ENCODE data around the gene CFAP69. TPM values are rescaled to one million over a fixed set of nuclear protein-coding genes. Genes with fewer than 3 reads are reported as not detected.

Gene CFAP69
- total RNA-seq, 1 experiment from 2014 or later = 3.4 TPM

DNA sequence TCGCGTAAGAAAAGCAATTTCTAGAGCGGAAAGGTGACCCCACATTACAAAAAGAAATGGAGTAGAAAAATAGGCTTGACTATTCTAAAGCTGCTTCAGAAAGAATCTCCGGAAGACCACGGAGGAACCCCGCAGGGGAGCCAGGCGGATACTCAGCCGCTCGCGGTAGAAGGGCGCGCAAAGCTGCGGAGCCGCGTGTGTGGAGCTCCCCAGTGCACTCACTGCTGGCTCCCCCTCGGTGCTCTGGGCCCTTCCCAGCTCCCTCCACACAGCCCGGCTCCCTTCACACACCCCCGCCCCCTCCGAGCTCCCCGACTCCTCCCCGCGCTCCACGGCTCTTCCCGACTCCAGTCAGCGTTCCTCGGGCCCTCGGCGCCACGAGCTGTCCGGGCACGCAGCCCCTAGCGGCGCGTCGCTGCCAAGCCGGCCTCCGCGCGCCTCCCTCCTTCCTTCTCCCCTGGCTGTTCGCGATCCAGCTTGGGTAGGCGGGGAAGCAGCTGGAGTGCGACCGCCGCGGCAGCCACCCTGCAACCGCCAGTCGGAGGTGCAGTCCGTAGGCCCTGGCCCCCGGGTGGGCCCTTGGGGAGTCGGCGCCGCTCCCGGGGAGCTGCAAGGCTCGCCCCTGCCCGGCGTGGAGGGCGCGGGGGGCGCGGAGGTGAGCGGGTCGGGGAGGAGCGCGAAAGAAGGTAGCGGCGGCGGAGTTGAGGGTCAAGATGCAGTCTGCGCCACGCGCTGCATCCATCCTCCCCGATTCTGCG lies 33.4 kb upstream of the CFAP69 start, which contains the start of gene STEAP2 (continued):
- TF ChIP-seq, protein P1, sequence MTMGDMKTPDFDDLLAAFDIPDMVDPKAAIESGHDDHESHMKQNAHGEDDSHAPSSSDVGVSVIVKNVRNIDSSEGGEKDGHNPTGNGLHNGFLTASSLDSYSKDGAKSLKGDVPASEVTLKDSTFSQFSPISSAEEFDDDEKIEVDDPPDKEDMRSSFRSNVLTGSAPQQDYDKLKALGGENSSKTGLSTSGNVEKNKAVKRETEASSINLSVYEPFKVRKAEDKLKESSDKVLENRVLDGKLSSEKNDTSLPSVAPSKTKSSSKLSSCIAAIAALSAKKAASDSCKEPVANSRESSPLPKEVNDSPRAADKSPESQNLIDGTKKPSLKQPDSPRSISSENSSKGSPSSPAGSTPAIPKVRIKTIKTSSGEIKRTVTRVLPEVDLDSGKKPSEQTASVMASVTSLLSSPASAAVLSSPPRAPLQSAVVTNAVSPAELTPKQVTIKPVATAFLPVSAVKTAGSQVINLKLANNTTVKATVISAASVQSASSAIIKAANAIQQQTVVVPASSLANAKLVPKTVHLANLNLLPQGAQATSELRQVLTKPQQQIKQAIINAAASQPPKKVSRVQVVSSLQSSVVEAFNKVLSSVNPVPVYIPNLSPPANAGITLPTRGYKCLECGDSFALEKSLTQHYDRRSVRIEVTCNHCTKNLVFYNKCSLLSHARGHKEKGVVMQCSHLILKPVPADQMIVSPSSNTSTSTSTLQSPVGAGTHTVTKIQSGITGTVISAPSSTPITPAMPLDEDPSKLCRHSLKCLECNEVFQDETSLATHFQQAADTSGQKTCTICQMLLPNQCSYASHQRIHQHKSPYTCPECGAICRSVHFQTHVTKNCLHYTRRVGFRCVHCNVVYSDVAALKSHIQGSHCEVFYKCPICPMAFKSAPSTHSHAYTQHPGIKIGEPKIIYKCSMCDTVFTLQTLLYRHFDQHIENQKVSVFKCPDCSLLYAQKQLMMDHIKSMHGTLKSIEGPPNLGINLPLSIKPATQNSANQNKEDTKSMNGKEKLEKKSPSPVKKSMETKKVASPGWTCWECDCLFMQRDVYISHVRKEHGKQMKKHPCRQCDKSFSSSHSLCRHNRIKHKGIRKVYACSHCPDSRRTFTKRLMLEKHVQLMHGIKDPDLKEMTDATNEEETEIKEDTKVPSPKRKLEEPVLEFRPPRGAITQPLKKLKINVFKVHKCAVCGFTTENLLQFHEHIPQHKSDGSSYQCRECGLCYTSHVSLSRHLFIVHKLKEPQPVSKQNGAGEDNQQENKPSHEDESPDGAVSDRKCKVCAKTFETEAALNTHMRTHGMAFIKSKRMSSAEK (CRISPR knock-in tag; IDR thresholded peaks at IDR 0.05; ENCODE audit: borderline replicate concordance) = no peak
- TF ChIP-seq ETV6 (CRISPR knock-in tag; IDR thresholded peaks at IDR 0.05) (peak; percentile 78), ATF1 (CRISPR knock-in tag; IDR thresholded peaks at IDR 0.05) (0 out of 2 replicates have a peak, but pooled peaks have one; percentile 26), TP53 (CRISPR knock-in tag; IDR thresholded peaks at IDR 0.05) (peak; percentile 78; the same call in 1 of the 2 replicates), JAZF1 (CRISPR knock-in tag; IDR thresholded peaks at IDR 0.05) (no peak), ZNF423 (CRISPR knock-in tag; IDR thresholded peaks at IDR 0.05) (peak; percentile 74), SMAD4 (CRISPR knock-in tag; IDR thresholded peaks at IDR 0.05) (0 out of 2 replicates have a peak, but pooled peaks have one; percentile 45), EMX1 (CRISPR knock-in tag; IDR thresholded peaks at IDR 0.05) (no peak), GTF2I (CRISPR knock-in tag; conservative IDR thresholded peaks at IDR 0.05) (no peak), HMGA2 (CRISPR knock-in tag; IDR thresholded peaks at IDR 0.05) (no peak), RORB (CRISPR knock-in tag; IDR thresholded peaks at IDR 0.05) (no peak), ZBTB21 (CRISPR knock-in tag; IDR thresholded peaks at IDR 0.05; ENCODE audit: borderline replicate concordance) (peak; percentile 75; the same call in 1 of the 2 replicates), TEAD1 (CRISPR knock-in tag; IDR thresholded peaks at IDR 0.05) (peak; percentile 68; the same call in 1 of the 2 replicates), ZNF416 (CRISPR knock-in tag; IDR thresholded peaks at IDR 0.05) (no peak), SP1 (CRISPR knock-in tag; conservative IDR thresholded peaks at IDR 0.05) (peak; percentile 46)
- TF ChIP-seq, protein P2, sequence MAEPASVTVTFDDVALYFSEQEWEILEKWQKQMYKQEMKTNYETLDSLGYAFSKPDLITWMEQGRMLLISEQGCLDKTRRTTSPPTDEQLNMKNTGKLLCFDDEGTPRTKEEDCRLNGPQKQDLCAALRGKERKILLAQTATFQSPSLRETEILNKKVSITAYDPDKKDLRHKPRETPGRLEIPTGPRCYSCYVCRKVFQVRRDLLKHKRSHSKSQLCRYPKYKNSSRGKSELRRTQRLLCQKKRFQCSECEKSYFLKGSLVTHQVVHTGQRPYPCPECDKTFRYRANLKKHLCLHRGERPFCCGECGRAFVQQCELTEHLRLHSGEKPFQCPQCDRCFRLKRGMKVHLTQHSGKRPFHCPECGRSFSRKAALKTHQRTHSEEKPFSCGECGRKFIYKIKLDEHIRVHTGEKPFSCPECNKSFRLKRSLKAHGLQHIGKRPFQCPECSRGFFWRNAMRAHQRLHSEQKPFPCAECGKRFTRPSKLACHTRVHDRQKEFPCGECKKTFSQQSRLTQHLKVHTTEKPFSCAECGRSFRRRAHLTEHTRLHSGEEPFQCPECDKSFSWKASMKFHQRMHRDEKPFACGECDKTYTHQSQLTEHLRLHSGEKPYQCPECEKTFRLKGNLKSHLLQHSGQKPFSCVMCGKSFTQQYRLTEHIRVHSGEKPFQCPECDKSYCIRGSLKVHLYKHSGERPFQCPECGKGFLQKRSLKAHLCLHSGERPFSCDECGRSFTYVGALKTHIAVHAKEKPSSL (CRISPR knock-in tag; conservative IDR thresholded peaks at IDR 0.05) = no peak
- TF ChIP-seq, protein P3, sequence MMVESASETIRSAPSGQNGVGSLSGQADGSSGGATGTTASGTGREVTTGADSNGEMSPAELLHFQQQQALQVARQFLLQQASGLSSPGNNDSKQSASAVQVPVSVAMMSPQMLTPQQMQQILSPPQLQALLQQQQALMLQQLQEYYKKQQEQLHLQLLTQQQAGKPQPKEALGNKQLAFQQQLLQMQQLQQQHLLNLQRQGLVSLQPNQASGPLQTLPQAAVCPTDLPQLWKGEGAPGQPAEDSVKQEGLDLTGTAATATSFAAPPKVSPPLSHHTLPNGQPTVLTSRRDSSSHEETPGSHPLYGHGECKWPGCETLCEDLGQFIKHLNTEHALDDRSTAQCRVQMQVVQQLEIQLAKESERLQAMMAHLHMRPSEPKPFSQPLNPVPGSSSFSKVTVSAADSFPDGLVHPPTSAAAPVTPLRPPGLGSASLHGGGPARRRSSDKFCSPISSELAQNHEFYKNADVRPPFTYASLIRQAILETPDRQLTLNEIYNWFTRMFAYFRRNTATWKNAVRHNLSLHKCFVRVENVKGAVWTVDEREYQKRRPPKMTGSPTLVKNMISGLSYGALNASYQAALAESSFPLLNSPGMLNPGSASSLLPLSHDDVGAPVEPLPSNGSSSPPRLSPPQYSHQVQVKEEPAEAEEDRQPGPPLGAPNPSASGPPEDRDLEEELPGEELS (CRISPR knock-in tag; IDR thresholded peaks at IDR 0.05) = peak; percentile 85
- TF ChIP-seq, protein P4, sequence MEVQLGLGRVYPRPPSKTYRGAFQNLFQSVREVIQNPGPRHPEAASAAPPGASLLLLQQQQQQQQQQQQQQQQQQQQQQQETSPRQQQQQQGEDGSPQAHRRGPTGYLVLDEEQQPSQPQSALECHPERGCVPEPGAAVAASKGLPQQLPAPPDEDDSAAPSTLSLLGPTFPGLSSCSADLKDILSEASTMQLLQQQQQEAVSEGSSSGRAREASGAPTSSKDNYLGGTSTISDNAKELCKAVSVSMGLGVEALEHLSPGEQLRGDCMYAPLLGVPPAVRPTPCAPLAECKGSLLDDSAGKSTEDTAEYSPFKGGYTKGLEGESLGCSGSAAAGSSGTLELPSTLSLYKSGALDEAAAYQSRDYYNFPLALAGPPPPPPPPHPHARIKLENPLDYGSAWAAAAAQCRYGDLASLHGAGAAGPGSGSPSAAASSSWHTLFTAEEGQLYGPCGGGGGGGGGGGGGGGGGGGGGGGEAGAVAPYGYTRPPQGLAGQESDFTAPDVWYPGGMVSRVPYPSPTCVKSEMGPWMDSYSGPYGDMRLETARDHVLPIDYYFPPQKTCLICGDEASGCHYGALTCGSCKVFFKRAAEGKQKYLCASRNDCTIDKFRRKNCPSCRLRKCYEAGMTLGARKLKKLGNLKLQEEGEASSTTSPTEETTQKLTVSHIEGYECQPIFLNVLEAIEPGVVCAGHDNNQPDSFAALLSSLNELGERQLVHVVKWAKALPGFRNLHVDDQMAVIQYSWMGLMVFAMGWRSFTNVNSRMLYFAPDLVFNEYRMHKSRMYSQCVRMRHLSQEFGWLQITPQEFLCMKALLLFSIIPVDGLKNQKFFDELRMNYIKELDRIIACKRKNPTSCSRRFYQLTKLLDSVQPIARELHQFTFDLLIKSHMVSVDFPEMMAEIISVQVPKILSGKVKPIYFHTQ (CRISPR knock-in tag; IDR thresholded peaks at IDR 0.05) = no peak
- TF ChIP-seq, protein P5, sequence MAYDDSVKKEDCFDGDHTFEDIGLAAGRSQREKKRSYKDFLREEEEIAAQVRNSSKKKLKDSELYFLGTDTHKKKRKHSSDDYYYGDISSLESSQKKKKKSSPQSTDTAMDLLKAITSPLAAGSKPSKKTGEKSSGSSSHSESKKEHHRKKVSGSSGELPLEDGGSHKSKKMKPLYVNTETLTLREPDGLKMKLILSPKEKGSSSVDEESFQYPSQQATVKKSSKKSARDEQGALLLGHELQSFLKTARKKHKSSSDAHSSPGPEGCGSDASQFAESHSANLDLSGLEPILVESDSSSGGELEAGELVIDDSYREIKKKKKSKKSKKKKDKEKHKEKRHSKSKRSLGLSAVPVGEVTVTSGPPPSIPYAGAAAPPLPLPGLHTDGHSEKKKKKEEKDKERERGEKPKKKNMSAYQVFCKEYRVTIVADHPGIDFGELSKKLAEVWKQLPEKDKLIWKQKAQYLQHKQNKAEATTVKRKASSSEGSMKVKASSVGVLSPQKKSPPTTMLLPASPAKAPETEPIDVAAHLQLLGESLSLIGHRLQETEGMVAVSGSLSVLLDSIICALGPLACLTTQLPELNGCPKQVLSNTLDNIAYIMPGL (CRISPR knock-in tag; IDR thresholded peaks at IDR 0.05) = peak; percentile 99
- TF ChIP-seq, protein P6, sequence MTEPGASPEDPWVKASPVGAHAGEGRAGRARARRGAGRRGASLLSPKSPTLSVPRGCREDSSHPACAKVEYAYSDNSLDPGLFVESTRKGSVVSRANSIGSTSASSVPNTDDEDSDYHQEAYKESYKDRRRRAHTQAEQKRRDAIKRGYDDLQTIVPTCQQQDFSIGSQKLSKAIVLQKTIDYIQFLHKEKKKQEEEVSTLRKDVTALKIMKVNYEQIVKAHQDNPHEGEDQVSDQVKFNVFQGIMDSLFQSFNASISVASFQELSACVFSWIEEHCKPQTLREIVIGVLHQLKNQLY (CRISPR knock-in tag; IDR thresholded peaks at IDR 0.05) = no peak
- TF ChIP-seq, protein P7, sequence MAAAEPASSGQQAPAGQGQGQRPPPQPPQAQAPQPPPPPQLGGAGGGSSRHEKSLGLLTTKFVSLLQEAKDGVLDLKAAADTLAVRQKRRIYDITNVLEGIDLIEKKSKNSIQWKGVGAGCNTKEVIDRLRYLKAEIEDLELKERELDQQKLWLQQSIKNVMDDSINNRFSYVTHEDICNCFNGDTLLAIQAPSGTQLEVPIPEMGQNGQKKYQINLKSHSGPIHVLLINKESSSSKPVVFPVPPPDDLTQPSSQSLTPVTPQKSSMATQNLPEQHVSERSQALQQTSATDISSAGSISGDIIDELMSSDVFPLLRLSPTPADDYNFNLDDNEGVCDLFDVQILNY (CRISPR knock-in tag; IDR thresholded peaks at IDR 0.05) = peak; percentile 84; the same call in 1 of the 2 replicates
- TF ChIP-seq, protein P8, sequence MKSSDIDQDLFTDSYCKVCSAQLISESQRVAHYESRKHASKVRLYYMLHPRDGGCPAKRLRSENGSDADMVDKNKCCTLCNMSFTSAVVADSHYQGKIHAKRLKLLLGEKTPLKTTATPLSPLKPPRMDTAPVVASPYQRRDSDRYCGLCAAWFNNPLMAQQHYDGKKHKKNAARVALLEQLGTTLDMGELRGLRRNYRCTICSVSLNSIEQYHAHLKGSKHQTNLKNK (CRISPR knock-in tag; IDR thresholded peaks at IDR 0.05) = no peak
- TF ChIP-seq, protein P9, sequence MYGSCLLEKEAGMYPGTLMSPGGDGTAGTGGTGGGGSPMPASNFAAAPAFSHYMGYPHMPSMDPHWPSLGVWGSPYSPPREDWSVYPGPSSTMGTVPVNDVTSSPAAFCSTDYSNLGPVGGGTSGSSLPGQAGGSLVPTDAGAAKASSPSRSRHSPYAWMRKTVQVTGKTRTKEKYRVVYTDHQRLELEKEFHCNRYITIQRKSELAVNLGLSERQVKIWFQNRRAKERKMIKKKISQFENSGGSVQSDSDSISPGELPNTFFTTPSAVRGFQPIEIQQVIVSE (CRISPR knock-in tag; IDR thresholded peaks at IDR 0.05; ENCODE audit: borderline replicate concordance) = no peak

All from WTC11 (cell line).